Measurements from ENCODE around the gene NUDT4.

- no peak for TF ChIP-seq CTCF (conservative IDR thresholded peaks at IDR 0.05; ENCODE audit: low read depth, low read length)
- TF ChIP-seq EZH2 (IDR thresholded peaks at IDR 0.05; ENCODE audit: low read length, unreplicated experiment): no peak
- no peak for TF ChIP-seq EZH2phosphoT487 (IDR thresholded peaks at IDR 0.05; ENCODE audit: borderline replicate concordance, low read length)
Observed at GRCh38 chr12:93351726-93352125, 26.0 kb upstream of the NUDT4 start.

Measured in PC-3 (cell line).